Measurements from ENCODE around the gene ACKR4.

The ACKR4 gene

GRCh38 chr3:132641837-132642538 is 44.9 kb downstream of the ACKR4 start:
- peak; percentile 38 for DNase-seq (ENCODE audit: low read depth)

- no peak for DNase-seq (ENCODE audit: low read depth)
Measured at GRCh38 chr3:132642539-132642847, 45.4 kb downstream of the ACKR4 start.

- no peak for DNase-seq (ENCODE audit: low read depth)
Measured at GRCh38 chr3:132643366-132643765, 46.3 kb downstream of the ACKR4 start.

GRCh38 chr3:132645058-132645457 is 48.0 kb downstream of the ACKR4 start:
- no peak for DNase-seq (ENCODE audit: low read depth)

- no peak for DNase-seq (ENCODE audit: low read depth)
Measured at GRCh38 chr3:132650153-132650552, 53.1 kb downstream of the ACKR4 start.
